HepG2 (cell line): ENCODE results near the gene OSBPL2. TPM values are rescaled to one million over a fixed set of nuclear protein-coding genes. Genes with fewer than 3 reads are reported as not detected.

Experiments
- ATAC-seq: fragments of 200-7000 bp; cut with Tn5 transposase; 3 replicates; pipeline ENCODE4 v1.9.1; 2020; ENCODE audit warnings: mild to moderate bottlenecking, moderate library complexity
- BruUV-seq: library from RNA; stranded (reverse); fragments of 400-500 nt; replicated peaks from 2 replicates; lab custom pipeline; 2021; lab: Mats Ljungman, UMichigan
- CTCF ChIA-PET: fragments of 300-600 bp; formaldehyde crosslinking; extraction: SDS; loops from one replicate; lab custom pipeline; 2021; ENCODE audit warnings: low total read pairs, inconsistent platforms, low intra/inter-chr PET ratio; lab: Yijun Ruan, JAX
- POLR2A ChIA-PET: fragments of 350-600 bp; sonication (Branson Sonifier 250); formaldehyde crosslinking; loops from one replicate; lab custom pipeline; 2020; ENCODE audit warnings: antibody characterized with exemption, inconsistent platforms; lab: Yijun Ruan, JAX
- DNase-seq: peaks from one replicate; pipeline ENCODE4 v3.0.0-alpha.2; 2015; ENCODE audit warnings: low spot score
- FAIRE-seq: peaks from 3 replicates; lab custom pipeline; 2011; peaks lifted over from hg19 to GRCh38; lab: Jason Lieb, UNC
- H2AFZ ChIP-seq: one replicate; pipeline ENCODE4 v1.6.1; 2011; ENCODE audit warnings: low read length, inconsistent platforms
- H3K27ac ChIP-seq: fragments of 300-600 bp; 3 replicates; pipeline ENCODE4 v1.8.0; 2011; ENCODE audit warnings: mixed run types, mild to moderate bottlenecking, mixed read lengths, low read length, inconsistent platforms; ENCODE audit not compliant: insufficient read depth; ENCODE audit errors: extremely low read length
- H3K27me3 ChIP-seq, 2 experiments: fragments of 200-600 bp in 1 of 2; 2 replicates in 1 of 2; 3 replicates in 1 of 2; pipeline versions ENCODE4 v1.6.0 to v1.8.0; 2011; ENCODE audit warnings: low read length in 2 of 2, mild to moderate bottlenecking in 2 of 2, moderate library complexity in 2 of 2, inconsistent platforms in 1 of 2; ENCODE audit not compliant: insufficient read depth in 2 of 2, control insufficient read depth in 1 of 2
- H3K36me3 ChIP-seq, 2 experiments: fragments of 200-600 bp in 1 of 2; replicated peaks in 1 of 2; 2 replicates in 1 of 2; 3 replicates in 1 of 2; pipeline versions ENCODE4 v1.5.1 to v1.8.0; 2011; ENCODE audit warnings: low read length in 2 of 2, inconsistent platforms in 1 of 2; ENCODE audit not compliant: insufficient read depth in 2 of 2, control insufficient read depth in 1 of 2
- H3K4me1 ChIP-seq: 2 replicates; pipeline ENCODE4 v1.5.1; 2012; ENCODE audit warnings: low read length, inconsistent platforms; ENCODE audit not compliant: insufficient read depth
- H3K4me2 ChIP-seq: 2 replicates; pipeline ENCODE4 v1.6.0; 2011; ENCODE audit warnings: low read depth, low read length, inconsistent platforms
- H3K4me3 ChIP-seq, 3 experiments: fragments of 200-600 bp in 1 of 3; sonication (generic), shearing (Covaris generic) in 1 of 3; replicated peaks in 1 of 3; 2 replicates each; pipeline ENCODE4 v1.5.1; 2011 to 2016; ENCODE audit warnings: low read length in 3 of 3, inconsistent platforms in 2 of 3, low read depth in 2 of 3, mild to moderate bottlenecking in 2 of 3, control low read depth in 1 of 3, mixed read lengths in 1 of 3; ENCODE audit not compliant: insufficient read depth in 1 of 3
- H3K79me2 ChIP-seq: one replicate; pipeline ENCODE4 v1.6.1; 2011; ENCODE audit warnings: low read length, inconsistent platforms; ENCODE audit not compliant: insufficient read depth
- H3K9ac ChIP-seq: 2 replicates; pipeline ENCODE4 v1.6.0; 2011; ENCODE audit warnings: mild to moderate bottlenecking, low read depth, low read length, inconsistent platforms; ENCODE audit not compliant: insufficient read depth
- H3K9me3 ChIP-seq: 2 replicates; pipeline ENCODE4 v1.5.1; 2012; ENCODE audit warnings: mild to moderate bottlenecking, low read length
- H4K20me1 ChIP-seq: 2 replicates; pipeline ENCODE4 v1.6.0; 2011; ENCODE audit warnings: inconsistent platforms, mild to moderate bottlenecking, low read length, moderate library complexity; ENCODE audit not compliant: insufficient read depth
- AGO2 ChIP-seq: fragments of 200-400 bp; formaldehyde crosslinking; optimal IDR thresholded peaks from 2 replicates; pipeline ENCODE3; 2017; ENCODE audit warnings: mild to moderate bottlenecking, low read depth, low read length, moderate library complexity
- BHLHE40 ChIP-seq: IDR thresholded peaks from 2 replicates; pipeline ENCODE4 v1.6.1; 2011; ENCODE audit warnings: low read length, improper control_type of control experiment
- CBFB ChIP-seq: sonication (generic); formaldehyde crosslinking; IDR thresholded peaks from 2 replicates; pipeline ENCODE4 v1.4.0; 2020; ENCODE audit warnings: missing genetic modification reagents
- FIP1L1 ChIP-seq: fragments of 200-400 bp; formaldehyde crosslinking; IDR thresholded peaks from 2 replicates; pipeline ENCODE4 v1.6.1; 2018; ENCODE audit warnings: low read depth, mild to moderate bottlenecking, low read length, moderate library complexity, borderline replicate concordance; ENCODE audit not compliant: insufficient read depth
- HIVEP1 ChIP-seq: sonication (generic); formaldehyde crosslinking; IDR thresholded peaks from 2 replicates; pipeline ENCODE4 v1.4.0; 2020; ENCODE audit warnings: mild to moderate bottlenecking, missing genetic modification reagents
- IKZF5 ChIP-seq: IDR thresholded peaks from 2 replicates; pipeline ENCODE4 v1.6.1; 2018; ENCODE audit warnings: missing genetic modification reagents, mild to moderate bottlenecking, missing compliant biosample characterization
- PRDM10 ChIP-seq: sonication (generic); formaldehyde crosslinking; IDR thresholded peaks from 2 replicates; pipeline ENCODE4 v1.4.0; 2020; ENCODE audit warnings: low read depth, missing genetic modification reagents
- RBFOX2 ChIP-seq: fragments of 200-400 bp; formaldehyde crosslinking; IDR thresholded peaks from 2 replicates; pipeline ENCODE4 v1.6.1; 2017; ENCODE audit warnings: low read depth, mild to moderate bottlenecking, low read length
- ZBTB21 ChIP-seq: sonication (generic); formaldehyde crosslinking; IDR thresholded peaks from 2 replicates; pipeline ENCODE4 v1.4.0; 2020; ENCODE audit warnings: missing genetic modification reagents
- WGBS: methylation state at CpG from one replicate; pipeline ENCODE4 v1.1.6; 2017; ENCODE audit warnings: low lambda C conversion rate; 5-methylcytosine and 5-hydroxymethylcytosine counted together
- in situ Hi-C: cut with HindIII; loops from 2 replicates; pipeline ENCODE4 v1.10.0; 2017; ENCODE audit warnings: low pct_unique_long_range_greater_than_20kb; ENCODE audit not compliant: extremely low pct_ligation_motif_present
- intact Hi-C: fragments of 100-400 bp; cut with micrococcal nuclease; formaldehyde crosslinking; loops from one replicate; pipeline ENCODE4 v1.10.0; 2022; ENCODE audit not compliant: unreplicated experiment
- polyA plus RNA-seq, 8 experiments: library from polyadenylated mRNA; depleted of rRNA in 3 of 8; stranded (reverse) in 7 of 8; unstranded in 1 of 8; fragments of >200 nt; fragmentation: Illumina TruSeq in 4 of 8; extraction: Trizol in 4 of 8; gene quantifications; 2 replicates each; pipeline versions ENCODE4 v1.2.1 to v1.2.3, GENCODE V29; 2011 to 2016; ENCODE audit warnings: low read depth in 4 of 8, missing spikeins in 1 of 8, mixed read lengths in 1 of 8; ENCODE audit not compliant: insufficient read depth in 1 of 8
- total RNA-seq, 5 experiments: library from RNA; depleted of rRNA; stranded (reverse); fragments of >200 nt; fragmentation: Illumina TruSeq; extraction: Trizol; gene quantifications; 2 replicates each; pipeline ENCODE4 v1.2.3, GENCODE V29; 2016; ENCODE audit warnings: low read depth in 1 of 5

OSBPL2 gene
- total and polyA plus RNA-seq, 2 of the 13 experiments (the other 11 are each of a cell fraction or from before 2014, with no cell fraction given) = 18.5 to 37.4 TPM

- FAIRE-seq (no peak), DNase-seq (no peak), ATAC-seq (no peak)
- Histone ChIP-seq H3K36me3 (peaks cover 74 to 94% of the 10 kb centered on the region in 2 experiments), H3K4me1 (no peaks in the 10 kb centered on the region), H3K9me3 (no peaks in the 10 kb centered on the region), H4K20me1 (no peaks in the 10 kb centered on the region), H3K27ac (no peak overlapping the region), H3K9ac (no peak overlapping the region), H3K27me3 (no peaks in the 10 kb centered on the region), H2AFZ (no peak overlapping the region), H3K4me2 (no peak overlapping the region), H3K79me2 (no peaks in the 10 kb centered on the region), H3K4me3 (no peak overlapping the region)
- no TSS peak for BruUV-seq
- intact Hi-C loops (no loop called here), in situ Hi-C loops (no loop called here)
- ChIA-PET POLR2A (no interaction called here), CTCF (no interaction called here)
- TF ChIP-seq FIP1L1 = no peak
- TF ChIP-seq IKZF5 (CRISPR knock-in tag) = no peak
- TF ChIP-seq ZBTB21 (CRISPR knock-in tag) = no peak
- 0 out of 2 replicates have a peak, but pooled peaks have one; percentile 17 for TF ChIP-seq HIVEP1 (CRISPR knock-in tag)
- TF ChIP-seq CBFB (CRISPR knock-in tag) = no peak
- 0 out of 2 replicates have a peak, but pooled peaks have one; percentile 2 for TF ChIP-seq RBFOX2
- TF ChIP-seq BHLHE40 = no peak
- peak; percentile 3 for TF ChIP-seq AGO2
- no peak for TF ChIP-seq PRDM10 (CRISPR knock-in tag)
- WGBS = 97% methylated on average over 19 of the region's 26 CpGs
Measured at GRCh38 chr20:62328684-62329388, 90.5 kb downstream of the OSBPL2 start.
